HT-29 (cell line): ENCODE results near the gene MDC1. TPM values are rescaled to one million over a fixed set of nuclear protein-coding genes. Genes with fewer than 3 reads are reported as not detected.
"Not testable (repeated sequence)": the region's sequence is repeated elsewhere in the genome, so short reads cannot be mapped to it uniquely, and the experiment has no call there.

Source experiments
- DNase-seq: peaks from one replicate; pipeline ENCODE4 v3.0.0-alpha.2; 2015; ENCODE audit warnings: low spot score
- total RNA-seq: library from RNA; depleted of rRNA; stranded (reverse); fragments of >200 nt; shearing (Covaris generic); gene quantifications from 2 replicates; pipeline ENCODE4 v1.2.3, GENCODE V29; 2014; rRNA removed

The MDC1 gene
- 24.8 and 24.9 TPM in 2 replicates for total RNA-seq

GRCh38 chr6:30717129-30717844, at the start of gene MDC1:
Gene MDC1, minus strand, starts transcription at chr6:30717281. Its CDS starts 2,106 bp downstream, at chr6:30715175.
- DNase-seq, result peak; percentile 99

GRCh38 chr6:30766461-30767157, 49.5 kb upstream of the MDC1 start:
- DNase-seq, result no peak

GRCh38 chr6:30765495-30765894, 48.4 kb upstream of the MDC1 start:
- DNase-seq, result not testable (repeated sequence)

GRCh38 chr6:30764490-30765043, 47.5 kb upstream of the MDC1 start:
- not testable (repeated sequence) for DNase-seq

GRCh38 chr6:30763618-30764489, 46.8 kb upstream of the MDC1 start:
- DNase-seq, result peak; percentile 85

- peak; percentile 46 for DNase-seq
Observed at GRCh38 chr6:30763155-30763617, 46.1 kb upstream of the MDC1 start.

GRCh38 chr6:30761791-30762429, 44.8 kb upstream of the MDC1 start:
- no peak for DNase-seq

GRCh38 chr6:30760549-30760948, 43.5 kb upstream of the MDC1 start:
- DNase-seq, result peak; percentile 47

GRCh38 chr6:30759575-30760239, 42.6 kb upstream of the MDC1 start:
- DNase-seq, result no peak

GRCh38 chr6:30757261-30757904, 40.3 kb upstream of the MDC1 start:
- no peak for DNase-seq

- DNase-seq, result not testable (repeated sequence)
Observed at GRCh38 chr6:30756405-30757003, 39.4 kb upstream of the MDC1 start.

- DNase-seq, result no peak
Observed at GRCh38 chr6:30754631-30755030, 37.5 kb upstream of the MDC1 start.

GRCh38 chr6:30752157-30752927, 35.3 kb upstream of the MDC1 start:
- peak; percentile 88 for DNase-seq

GRCh38 chr6:30750379-30750668, 33.2 kb upstream of the MDC1 start:
- no peak for DNase-seq

- peak; percentile 83 for DNase-seq
Observed at GRCh38 chr6:30749554-30750378, 32.7 kb upstream of the MDC1 start.

- peak; percentile 42 for DNase-seq
Observed at GRCh38 chr6:30748851-30749540, 31.9 kb upstream of the MDC1 start.
